DOHH2 (cell line): Measurements from ENCODE around the gene NCDN.

Source experiments
- EZH2phosphoT487 ChIP-seq: fragments of 200-600 bp; sonication (generic); IDR thresholded peaks from 2 replicates; pipeline ENCODE4 v1.6.1; 2017; ENCODE audit warnings: borderline replicate concordance, mild to moderate bottlenecking, antibody characterized with exemption, low read length, moderate library complexity, mixed read lengths
- TF ChIP-seq, protein P1 (sequence below): fragments of 200-600 bp; sonication (generic); IDR thresholded peaks from one replicate; pipeline ENCODE4 v1.5.1; 2014; ENCODE audit warnings: antibody characterized with exemption, mild to moderate bottlenecking, low read depth, low read length; ENCODE audit not compliant: poor library complexity, severe bottlenecking

DNA sequence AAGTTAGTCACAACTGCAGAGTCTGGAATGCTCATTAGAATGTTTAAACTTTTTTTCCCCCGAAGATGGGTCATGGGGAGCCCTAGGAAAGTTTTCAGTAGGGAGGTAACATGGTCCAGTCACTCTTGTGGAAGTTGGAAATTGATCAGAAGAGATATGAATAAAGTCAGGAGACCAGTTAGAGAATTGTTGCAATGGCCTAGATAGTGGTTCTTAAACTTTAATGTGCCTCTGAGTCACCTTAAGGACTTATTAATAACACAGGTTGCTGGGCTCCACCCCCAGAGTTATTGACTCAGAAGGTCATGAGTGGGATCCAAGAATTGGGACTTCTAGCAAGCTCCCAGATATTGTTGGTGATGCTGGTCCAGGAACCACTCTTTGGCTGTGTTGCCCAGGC is 12.3 kb downstream of the NCDN start:
- TF ChIP-seq, protein P1, sequence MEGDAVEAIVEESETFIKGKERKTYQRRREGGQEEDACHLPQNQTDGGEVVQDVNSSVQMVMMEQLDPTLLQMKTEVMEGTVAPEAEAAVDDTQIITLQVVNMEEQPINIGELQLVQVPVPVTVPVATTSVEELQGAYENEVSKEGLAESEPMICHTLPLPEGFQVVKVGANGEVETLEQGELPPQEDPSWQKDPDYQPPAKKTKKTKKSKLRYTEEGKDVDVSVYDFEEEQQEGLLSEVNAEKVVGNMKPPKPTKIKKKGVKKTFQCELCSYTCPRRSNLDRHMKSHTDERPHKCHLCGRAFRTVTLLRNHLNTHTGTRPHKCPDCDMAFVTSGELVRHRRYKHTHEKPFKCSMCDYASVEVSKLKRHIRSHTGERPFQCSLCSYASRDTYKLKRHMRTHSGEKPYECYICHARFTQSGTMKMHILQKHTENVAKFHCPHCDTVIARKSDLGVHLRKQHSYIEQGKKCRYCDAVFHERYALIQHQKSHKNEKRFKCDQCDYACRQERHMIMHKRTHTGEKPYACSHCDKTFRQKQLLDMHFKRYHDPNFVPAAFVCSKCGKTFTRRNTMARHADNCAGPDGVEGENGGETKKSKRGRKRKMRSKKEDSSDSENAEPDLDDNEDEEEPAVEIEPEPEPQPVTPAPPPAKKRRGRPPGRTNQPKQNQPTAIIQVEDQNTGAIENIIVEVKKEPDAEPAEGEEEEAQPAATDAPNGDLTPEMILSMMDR: no peak
- no peak for TF ChIP-seq EZH2phosphoT487
